Activated naive CD4-positive, alpha-beta T cell (primary cell): ENCODE results near the gene GRPEL1.

Experiments
- DNase-seq, 4 experiments: peaks; one replicate each; lab custom pipeline; 2025; lab: John Stamatoyannopoulos, UW

The GRPEL1 gene

GRCh38 chr4:7023901-7024300 is 44.0 kb downstream of the GRPEL1 start:
- DNase-seq = no peak

GRCh38 chr4:7023486-7023885 is 44.4 kb downstream of the GRPEL1 start:
- no peak for DNase-seq

- no peak for DNase-seq
Measured at GRCh38 chr4:7021930-7022664, 45.8 kb downstream of the GRPEL1 start.

GRCh38 chr4:7021355-7021754 is 46.5 kb downstream of the GRPEL1 start:
- DNase-seq = no peak

GRCh38 chr4:7020856-7021255 is 47.0 kb downstream of the GRPEL1 start:
- no peak for DNase-seq

- no peak for DNase-seq
Measured at GRCh38 chr4:7020290-7020689, 47.6 kb downstream of the GRPEL1 start.

GRCh38 chr4:7019367-7019766 is 48.5 kb downstream of the GRPEL1 start:
- DNase-seq = no peak

- no peak for DNase-seq
Measured at GRCh38 chr4:7018281-7018680, 49.6 kb downstream of the GRPEL1 start.

- DNase-seq = no peak
Measured at GRCh38 chr4:7017446-7018048, 50.3 kb downstream of the GRPEL1 start.

- no peak for DNase-seq
Measured at GRCh38 chr4:7016512-7016911, 51.4 kb downstream of the GRPEL1 start.

GRCh38 chr4:7016086-7016485 is 51.8 kb downstream of the GRPEL1 start:
- DNase-seq = no peak

- no peak for DNase-seq
Measured at GRCh38 chr4:7015383-7016035, 52.4 kb downstream of the GRPEL1 start.

GRCh38 chr4:7014815-7015214 is 53.0 kb downstream of the GRPEL1 start:
- no peak for DNase-seq

GRCh38 chr4:7013175-7013574 is 54.7 kb downstream of the GRPEL1 start:
- no peak for DNase-seq

- no peak for DNase-seq
Measured at GRCh38 chr4:7009564-7009963, 58.3 kb downstream of the GRPEL1 start.
